ENCODE measurements around the gene CANT1.

Gene CANT1

GRCh38 chr17:79007504-79008381 is 1.8 kb downstream of the CANT1 start:
- DNase-seq: no peak

DNA sequence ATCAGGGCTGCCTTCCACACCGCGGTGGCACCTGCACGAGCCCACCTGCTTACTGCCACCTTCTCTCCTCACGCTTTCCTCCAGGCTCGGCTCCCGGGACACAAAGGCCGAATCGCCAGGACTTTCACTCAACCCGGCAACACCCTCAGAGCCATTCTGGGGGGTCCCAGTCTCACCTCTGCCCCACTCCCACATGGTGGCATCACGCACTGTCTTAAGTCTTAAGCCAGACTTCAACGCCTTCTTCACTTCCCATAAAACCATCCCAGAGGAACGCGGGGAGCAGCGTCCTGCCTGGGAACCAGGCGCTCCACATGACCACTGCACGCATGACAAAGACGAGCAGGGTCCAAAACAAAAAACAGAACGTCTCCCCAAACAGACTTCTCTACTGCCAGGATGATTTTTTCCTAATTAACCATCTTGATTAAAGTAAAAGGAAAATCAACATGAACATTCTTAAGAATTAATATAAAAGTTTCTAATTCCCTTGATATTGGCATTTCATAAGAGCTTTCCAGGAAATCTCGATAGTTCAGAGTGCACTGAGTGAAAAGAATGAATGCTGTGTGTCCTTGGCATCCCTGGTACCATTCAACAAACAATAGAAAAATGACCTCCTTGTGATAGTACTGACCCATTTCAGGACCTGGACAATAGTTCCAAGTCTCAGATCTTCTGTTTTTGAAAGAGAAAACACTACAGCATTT is 2.6 kb downstream of the CANT1 start:
- no peak for DNase-seq

GRCh38 chr17:79006046-79006445 is 3.5 kb downstream of the CANT1 start:
- no peak for DNase-seq

DNA sequence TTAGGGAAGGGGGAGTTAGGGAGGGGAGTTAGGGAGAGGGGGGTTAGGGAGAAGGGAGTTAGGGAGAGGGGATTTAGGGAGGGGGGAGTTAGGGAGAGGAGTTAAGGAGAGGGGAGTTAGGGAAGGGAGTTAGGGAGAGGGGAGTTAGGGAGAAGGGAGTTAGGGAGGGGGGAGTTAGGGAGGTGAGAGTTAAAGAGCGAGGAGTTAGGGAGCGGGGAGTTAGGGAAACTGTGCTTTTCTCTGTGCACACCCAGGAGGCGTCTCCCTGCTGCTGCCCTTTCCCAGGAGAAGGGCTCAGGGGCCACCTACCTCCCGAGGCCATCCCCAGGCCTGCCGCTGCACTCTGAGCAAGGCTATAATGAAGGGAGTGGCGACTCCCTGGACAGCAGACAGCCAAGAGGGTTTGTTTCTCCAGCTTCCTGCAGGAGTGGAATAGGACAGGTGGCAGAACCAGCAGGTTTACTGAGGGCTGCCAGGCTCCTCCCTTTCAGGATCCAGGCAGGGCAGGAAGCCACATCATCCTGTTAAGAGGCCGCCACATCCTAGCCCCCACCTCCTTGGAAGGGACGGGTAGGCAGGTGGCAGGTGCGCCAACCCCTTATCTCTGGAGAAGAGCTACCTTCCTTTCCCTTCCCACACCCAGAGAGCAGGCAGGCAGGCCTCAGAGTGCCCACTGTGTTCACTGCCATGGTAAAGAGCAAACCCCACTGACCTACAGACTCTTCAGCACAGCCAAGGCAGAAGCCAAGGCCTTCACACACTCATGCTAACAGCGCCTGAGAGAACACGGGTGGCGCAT is 4.3 kb downstream of the CANT1 start:
- peak; percentile 73 for DNase-seq

GRCh38 chr17:79003661-79004411 is 5.7 kb downstream of the CANT1 start:
- DNase-seq: no peak

- no peak for DNase-seq
Observed at GRCh38 chr17:79002796-79003593, 6.6 kb downstream of the CANT1 start.

DNA sequence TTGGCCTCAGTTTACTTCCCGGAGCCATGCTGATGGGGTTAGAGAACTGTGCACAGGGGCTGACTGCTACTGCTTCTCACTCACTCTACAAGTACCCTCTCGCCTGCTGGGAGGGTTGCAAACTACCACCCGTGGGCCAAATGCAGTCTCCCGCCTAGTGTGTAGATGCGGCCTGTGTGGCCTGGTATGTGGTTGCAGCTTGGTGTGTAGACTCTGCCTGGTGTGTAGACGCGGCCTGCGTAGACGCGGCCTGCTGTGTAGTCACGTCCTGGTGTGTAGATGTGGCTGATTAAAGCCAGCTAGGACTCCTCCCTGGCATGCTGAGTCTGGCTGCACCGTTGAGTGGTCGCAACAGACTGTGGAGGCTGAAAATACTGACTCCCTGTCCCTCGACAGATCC is 7.3 kb downstream of the CANT1 start:
- DNase-seq: no peak

- no peak for DNase-seq
Observed at GRCh38 chr17:79001190-79002020, 8.2 kb downstream of the CANT1 start.

DNA sequence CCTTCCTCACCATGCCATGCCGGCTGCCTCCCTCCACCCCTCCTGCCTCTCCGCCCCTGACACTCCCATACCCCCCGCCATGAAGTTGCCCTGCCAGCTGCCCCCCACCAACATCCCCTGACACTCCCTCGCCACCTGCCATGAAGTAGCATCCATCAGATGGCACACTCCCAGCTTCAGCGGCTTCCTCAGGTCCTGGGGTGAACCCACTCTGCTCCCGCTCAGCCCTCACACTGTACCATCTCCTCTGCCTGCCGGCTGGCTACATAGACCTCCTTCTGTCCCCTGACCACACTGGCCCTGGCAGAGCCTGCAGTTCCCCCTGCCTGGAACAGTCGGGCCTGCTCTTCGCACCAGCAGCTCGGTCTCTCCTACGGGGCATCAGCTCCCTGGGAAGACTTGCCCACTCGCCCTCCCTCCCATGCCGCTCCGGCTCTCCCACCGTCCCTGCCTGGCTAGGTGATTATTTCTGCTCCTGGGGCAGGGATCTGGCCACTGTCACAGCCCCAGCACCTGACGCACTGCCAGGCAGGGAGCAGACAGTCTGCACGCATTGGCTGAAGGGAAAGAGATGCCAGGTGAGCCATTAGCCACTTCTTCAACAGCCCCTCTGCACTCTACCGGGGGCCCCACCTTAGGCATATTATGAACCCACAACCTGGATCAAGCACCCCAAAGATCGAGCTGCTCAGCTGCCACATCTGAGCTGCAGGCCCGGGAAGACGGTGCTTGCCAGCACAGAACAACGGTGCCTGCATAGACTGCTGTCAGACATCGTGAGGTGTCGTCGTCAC is 9.0 kb downstream of the CANT1 start:
- DNase-seq: no peak

DNA sequence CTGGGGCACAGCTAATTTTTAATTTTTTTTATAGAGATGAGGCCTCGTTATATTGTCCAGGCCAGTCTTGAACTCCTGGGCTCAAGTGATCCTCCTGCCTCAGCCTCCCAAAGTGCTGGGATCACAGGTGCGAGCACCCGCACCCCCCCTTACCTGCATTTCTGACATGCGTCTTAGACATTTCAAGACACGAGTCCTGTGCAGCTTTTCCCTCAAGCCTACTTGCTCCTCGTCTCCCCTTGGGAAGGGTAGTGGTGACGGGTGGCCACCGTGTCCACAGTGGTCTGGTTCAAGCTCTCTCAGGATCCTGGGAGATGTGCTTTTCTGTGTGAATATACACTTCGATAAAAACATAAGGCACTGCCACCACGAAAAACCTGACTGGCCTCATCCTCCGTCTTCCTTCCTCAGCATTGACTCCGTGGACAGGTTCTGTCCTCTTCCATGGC is 9.6 kb downstream of the CANT1 start:
- DNase-seq: no peak

- DNase-seq: no peak
Observed at GRCh38 chr17:78999056-78999768, 10.4 kb downstream of the CANT1 start.

DNA sequence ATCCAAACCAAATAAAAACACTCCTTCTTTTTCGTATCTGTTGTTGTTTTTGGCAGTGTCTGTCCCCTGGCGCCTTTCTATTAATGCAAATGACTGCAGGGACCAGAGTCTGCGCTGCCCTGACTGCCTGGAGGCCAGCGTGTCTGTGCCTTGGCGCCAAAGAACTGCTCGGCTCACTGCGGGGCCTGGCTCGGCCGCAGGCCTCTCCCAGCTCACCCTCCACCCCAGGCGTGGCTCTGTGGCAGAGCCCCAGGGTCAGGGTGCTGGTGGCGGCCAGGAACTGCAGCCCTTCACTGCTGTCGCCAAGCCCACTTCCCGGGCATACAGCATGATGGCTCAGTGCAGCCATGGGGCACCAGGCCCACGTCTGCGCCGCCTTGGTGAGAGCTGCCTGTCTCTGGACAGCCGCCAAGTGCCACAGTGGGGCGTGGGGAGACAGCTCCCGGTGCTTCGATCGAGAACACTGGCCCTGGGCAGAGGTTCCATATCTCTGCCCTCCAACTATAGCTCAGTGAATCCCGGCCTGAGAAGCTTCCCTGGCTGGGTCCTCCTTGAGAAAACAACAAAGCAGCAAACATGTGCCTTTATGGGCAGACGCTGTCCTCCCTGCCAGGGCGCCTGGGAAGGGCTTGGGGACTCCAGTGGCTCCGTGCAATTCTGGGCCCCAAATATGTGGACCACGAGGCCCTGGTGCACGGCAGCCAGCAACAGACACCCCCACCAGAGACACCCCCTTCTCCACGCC is 11.1 kb downstream of the CANT1 start:
- DNase-seq: no peak

DNA sequence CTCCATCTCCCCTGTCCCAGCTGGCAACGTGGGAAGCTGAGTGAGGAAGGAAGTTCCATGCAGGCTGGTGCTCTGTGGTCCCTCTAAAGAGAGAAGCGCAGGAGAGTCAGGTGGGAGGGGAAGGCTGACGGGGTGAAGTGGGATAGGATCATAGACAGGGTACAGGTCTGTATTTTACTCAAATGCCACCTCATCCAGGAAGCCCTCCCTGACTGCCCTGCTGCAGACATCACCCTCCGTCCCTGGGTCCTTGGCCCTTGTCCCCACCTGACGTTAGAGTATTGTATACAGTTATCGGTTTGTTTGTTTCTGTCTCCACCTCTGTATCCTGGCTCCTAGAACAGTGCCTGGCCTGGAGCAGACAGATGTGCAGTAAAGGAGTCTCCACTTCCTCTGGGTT is 11.7 kb downstream of the CANT1 start:
- DNase-seq: no peak

DNA sequence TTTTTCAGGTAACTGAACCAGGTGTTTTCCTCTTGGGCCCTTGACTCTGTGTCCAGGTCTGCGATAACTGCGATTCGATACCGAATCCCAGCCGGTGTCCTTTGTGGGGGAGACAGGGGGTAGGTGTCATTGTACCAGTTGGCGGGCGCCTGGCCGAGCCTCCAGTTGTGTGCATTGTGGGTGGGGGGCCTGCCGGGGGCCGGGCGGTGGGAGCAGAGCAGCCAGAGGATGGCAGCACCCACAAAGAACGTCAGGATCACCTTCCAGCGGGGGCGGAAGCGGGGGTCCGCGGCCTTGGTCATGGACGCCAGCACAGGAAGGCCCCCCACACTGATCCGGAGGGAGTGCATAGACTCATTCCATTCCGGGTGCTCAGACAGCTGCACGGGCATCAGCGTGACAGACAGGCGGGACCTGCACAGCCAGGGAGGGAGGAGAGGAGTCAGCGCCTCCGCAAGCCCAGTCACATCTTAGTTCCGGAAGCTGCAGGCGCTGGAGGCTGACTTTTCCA is 12.3 kb downstream of the CANT1 start:
- DNase-seq: no peak

DNA sequence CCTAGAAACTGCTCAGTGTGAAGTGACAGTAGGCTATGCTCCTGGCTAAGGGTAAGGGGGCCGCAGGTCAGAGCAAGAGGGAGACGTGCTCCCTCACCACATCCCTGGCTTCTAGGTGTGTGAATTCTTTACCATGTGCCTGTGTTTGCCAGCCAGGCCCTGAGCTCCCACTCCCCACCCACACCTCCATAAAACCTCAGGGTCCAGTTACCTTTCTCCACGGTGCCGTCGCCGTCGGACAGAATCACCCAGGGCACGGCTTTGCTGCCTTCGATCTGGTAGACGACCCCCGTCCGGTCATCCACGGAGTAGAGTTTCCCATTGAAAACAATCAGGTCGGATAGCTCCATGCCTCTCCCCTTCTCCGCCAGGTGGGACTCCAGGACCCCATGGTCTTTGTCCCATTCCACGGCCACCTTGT is 12.8 kb downstream of the CANT1 start:
- no peak for DNase-seq

GRCh38 chr17:78995761-78996451 is 13.7 kb downstream of the CANT1 start:
- no peak for DNase-seq

GRCh38 chr17:78995022-78995760 is 14.4 kb downstream of the CANT1 start:
- DNase-seq: no peak
